SH-SY5Y (cell line): ENCODE measurements around the gene EPHA7.

Source experiments
- GATA2 ChIP-seq: IDR thresholded peaks from 2 replicates; pipeline ENCODE4 v1.6.1; 2011; ENCODE audit warnings: mild to moderate bottlenecking, low read depth, low read length
- GATA3 ChIP-seq: IDR thresholded peaks from 2 replicates; pipeline ENCODE4 v1.6.1; 2011; ENCODE audit warnings: low read depth, mild to moderate bottlenecking, low read length, moderate library complexity

GRCh38 chr6:93344333-93344835, 75.0 kb downstream of the EPHA7 start:
- TF ChIP-seq GATA3 (no peak), GATA2 (no peak)
